Glutamatergic neuron (in vitro differentiated cells): Measurements from ENCODE around the gene CDH23. TPM values are rescaled to one million over a fixed set of nuclear protein-coding genes. Genes with fewer than 3 reads are reported as not detected.

Source experiments
- DNase-seq: peaks from one replicate; pipeline ENCODE4 v3.0.0; 2022
- H3K27ac Mint-ChIP-seq: one replicate; pipeline ENCODE4 v1.8.0; 2020; ENCODE audit warnings: mild to moderate bottlenecking, mixed read lengths, inconsistent platforms; ENCODE audit not compliant: unreplicated experiment
- H3K27me3 Mint-ChIP-seq: one replicate; pipeline ENCODE4 v1.8.0; 2020; ENCODE audit warnings: mild to moderate bottlenecking, moderate library complexity, mixed read lengths, inconsistent platforms; ENCODE audit not compliant: unreplicated experiment
- H3K36me3 Mint-ChIP-seq: one replicate; pipeline ENCODE4 v1.8.0; 2020; ENCODE audit warnings: mild to moderate bottlenecking, mixed read lengths, inconsistent platforms; ENCODE audit not compliant: unreplicated experiment
- H3K4me1 Mint-ChIP-seq: one replicate; pipeline ENCODE4 v1.8.0; 2020; ENCODE audit warnings: mild to moderate bottlenecking, low read depth, mixed read lengths, inconsistent platforms; ENCODE audit not compliant: unreplicated experiment
- H3K4me3 Mint-ChIP-seq: one replicate; pipeline ENCODE4 v1.8.0; 2020; ENCODE audit warnings: mild to moderate bottlenecking, mixed read lengths, inconsistent platforms; ENCODE audit not compliant: unreplicated experiment
- H3K9me3 Mint-ChIP-seq: one replicate; pipeline ENCODE4 v1.8.0; 2020; ENCODE audit warnings: mild to moderate bottlenecking, moderate library complexity, mixed read lengths, inconsistent platforms; ENCODE audit not compliant: unreplicated experiment
- total RNA-seq: library from RNA; stranded (reverse); fragmentation: NEBNext Ultra II Directional; extraction: Animal tissue kit (Norgen Biotek cat#: 25700); gene quantifications from one replicate; pipeline ENCODE4 v1.2.1, GENCODE V29; 2021; ENCODE audit not compliant: unreplicated experiment
- TF ChIP-seq, protein P1 (sequence below): fragments of 200-600 bp; sonication (generic); IDR thresholded peaks from one replicate; pipeline ENCODE4 v1.5.0; 2021; ENCODE audit not compliant: partially characterized antibody, unreplicated experiment

CDH23 gene
- total RNA-seq, 1 donor from 2014 or later = 2.0 TPM

DNA sequence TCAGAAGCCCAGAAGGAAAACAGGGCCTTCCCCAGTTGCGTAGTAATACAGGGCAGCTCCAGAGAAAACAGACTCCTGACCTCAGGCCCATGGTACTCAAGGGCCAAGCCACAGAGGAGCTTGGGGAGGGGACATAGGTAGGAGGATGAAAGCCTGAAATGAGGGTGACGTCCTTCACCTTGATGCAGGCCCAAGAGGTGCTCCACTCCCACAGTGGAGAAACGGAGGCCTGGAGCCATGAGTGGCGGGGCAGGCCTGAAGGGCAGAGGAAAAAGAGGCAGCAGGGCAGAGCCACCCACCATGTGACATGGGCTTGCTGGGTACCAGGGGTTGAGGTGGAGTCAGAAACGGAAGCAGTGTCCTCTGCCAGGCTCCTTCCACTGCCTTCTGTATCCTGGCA is 239.9 kb downstream of the CDH23 start:
- Mint-ChIP-seq H3K36me3 (no peaks in the 10 kb centered on the region), H3K27me3 (peaks cover 8% of the 10 kb centered on the region), H3K4me1 (peaks cover 24% of the 10 kb centered on the region), H3K9me3 (peaks cover 1% of the 10 kb centered on the region), H3K27ac (no peak overlapping the region), H3K4me3 (no peak overlapping the region)
- DNase-seq = no peak
- TF ChIP-seq, protein P1, sequence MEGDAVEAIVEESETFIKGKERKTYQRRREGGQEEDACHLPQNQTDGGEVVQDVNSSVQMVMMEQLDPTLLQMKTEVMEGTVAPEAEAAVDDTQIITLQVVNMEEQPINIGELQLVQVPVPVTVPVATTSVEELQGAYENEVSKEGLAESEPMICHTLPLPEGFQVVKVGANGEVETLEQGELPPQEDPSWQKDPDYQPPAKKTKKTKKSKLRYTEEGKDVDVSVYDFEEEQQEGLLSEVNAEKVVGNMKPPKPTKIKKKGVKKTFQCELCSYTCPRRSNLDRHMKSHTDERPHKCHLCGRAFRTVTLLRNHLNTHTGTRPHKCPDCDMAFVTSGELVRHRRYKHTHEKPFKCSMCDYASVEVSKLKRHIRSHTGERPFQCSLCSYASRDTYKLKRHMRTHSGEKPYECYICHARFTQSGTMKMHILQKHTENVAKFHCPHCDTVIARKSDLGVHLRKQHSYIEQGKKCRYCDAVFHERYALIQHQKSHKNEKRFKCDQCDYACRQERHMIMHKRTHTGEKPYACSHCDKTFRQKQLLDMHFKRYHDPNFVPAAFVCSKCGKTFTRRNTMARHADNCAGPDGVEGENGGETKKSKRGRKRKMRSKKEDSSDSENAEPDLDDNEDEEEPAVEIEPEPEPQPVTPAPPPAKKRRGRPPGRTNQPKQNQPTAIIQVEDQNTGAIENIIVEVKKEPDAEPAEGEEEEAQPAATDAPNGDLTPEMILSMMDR = no peak

DNA sequence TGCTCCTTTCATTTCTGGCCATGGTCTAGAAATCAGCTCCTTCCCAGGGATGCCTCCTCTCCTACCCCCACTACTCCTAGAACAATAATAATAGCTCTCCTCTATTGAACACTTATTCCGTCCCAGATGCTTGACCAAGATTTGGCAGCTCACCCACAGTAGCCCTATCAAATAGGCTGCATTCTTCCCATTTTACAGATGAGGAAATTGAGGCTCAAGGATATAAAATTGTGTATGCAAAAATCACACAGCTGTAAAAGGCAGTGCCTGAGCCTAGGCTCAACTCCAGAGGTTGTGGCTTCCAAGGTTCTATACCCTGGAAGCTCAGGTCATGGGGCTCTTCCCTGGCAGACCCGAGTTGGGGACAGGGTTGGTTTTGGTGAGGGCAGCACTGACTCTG is 240.6 kb downstream of the CDH23 start:
- Mint-ChIP-seq H3K4me3 (no peak overlapping the region), H3K9me3 (peaks cover 1% of the 10 kb centered on the region), H3K36me3 (no peaks in the 10 kb centered on the region), H3K4me1 (peaks cover 18% of the 10 kb centered on the region), H3K27ac (no peak overlapping the region), H3K27me3 (peaks cover 9% of the 10 kb centered on the region)
- TF ChIP-seq, protein P1 = no peak
- no peak for DNase-seq

DNA sequence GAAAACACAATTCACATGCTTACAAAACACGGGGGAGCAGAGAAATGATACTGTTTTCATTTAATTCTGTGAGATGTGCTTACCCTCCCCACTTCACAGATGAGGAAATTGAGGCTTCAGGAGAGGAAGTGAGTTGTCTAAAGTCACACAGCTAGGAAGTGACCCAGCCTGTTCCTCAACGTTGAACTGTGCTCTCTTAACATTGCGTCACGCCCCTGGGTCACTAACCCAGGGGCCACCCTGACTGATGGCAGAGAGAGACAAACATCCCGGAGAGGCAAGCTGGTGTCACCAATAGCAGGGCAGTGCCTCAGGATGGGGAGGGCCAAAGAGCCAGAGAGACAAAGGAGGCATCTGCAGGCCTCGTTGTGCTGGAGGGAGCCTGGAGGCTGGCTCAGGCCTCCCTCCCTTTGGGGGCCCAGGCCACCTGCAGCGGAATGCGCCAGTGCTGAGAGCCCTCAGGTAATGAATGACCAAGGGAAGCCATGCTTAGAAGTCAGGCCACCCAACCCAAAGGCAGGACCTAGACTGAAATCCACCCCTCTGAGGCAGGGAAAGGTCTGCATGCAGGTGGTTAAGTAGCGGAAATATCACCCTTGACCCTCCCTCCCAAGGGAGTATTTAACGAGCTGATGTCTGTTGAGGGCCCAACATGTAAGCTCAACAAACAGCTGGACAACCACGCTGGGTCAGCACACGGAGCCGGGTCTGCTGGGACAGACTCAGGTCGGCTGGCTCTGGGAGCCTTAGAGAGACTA is 241.5 kb downstream of the CDH23 start:
- DNase-seq = no peak
- TF ChIP-seq, protein P1 = no peak
- Mint-ChIP-seq H3K4me1 (peaks cover 9% of the 10 kb centered on the region), H3K4me3 (no peak overlapping the region), H3K27me3 (peaks cover 9% of the 10 kb centered on the region), H3K27ac (no peak overlapping the region), H3K9me3 (peaks cover 1% of the 10 kb centered on the region), H3K36me3 (no peaks in the 10 kb centered on the region)

DNA sequence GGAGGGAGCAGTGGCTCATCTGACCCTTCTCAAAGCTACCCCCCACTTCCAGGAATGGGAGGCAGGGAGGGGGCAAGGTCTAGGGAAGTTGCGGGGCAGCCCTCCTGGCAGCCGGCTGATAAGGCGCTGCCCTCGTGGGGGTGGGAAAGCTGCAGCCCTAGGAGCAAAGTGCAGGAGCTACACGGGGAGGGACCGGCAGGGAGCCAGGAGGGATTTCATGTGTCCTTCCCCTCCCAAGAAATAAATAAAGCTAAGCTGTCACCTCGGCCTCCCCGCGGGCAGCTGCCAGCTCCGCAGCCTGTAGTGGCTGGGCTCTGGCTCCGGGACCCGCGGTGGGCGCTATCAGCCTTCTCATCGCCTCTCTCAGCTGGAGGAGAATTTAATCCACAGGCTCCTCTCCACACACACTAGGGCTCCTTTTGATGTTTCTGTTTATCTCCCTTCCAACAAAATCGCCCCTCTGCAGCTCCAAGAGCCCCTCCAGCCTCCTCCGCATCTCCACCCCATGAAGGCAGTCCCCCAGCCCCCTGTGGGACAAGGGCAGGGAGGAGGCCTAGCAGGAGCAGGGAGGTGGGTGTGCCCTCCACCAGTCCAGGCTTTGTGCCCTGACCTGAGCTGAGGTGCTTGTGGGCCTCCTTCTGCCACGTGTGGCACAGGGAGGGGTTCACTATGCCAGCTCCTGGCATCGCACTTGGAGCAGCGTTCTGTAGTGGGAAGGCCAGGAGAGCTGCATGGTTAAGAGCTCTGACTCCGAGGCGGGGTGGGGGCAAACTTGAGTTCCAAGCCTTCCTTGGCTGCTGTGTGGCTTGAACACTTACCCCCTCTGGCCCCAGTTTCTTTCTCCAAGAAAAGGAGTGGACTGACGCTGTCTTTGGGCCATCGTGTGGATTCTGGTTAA is 242.4 kb downstream of the CDH23 start:
- H3K27ac Mint-ChIP-seq = no peak overlapping the region
- peaks cover 8% of the 10 kb centered on the region for H3K4me1 Mint-ChIP-seq
- H3K4me3 Mint-ChIP-seq = no peak overlapping the region
- peaks cover 9% of the 10 kb centered on the region for H3K27me3 Mint-ChIP-seq
- TF ChIP-seq, protein P1 = no peak
- H3K9me3 Mint-ChIP-seq = peaks cover 1% of the 10 kb centered on the region
- H3K36me3 Mint-ChIP-seq = no peaks in the 10 kb centered on the region
- DNase-seq = peak; percentile 31
